Left lung (tissue), 10 donors: Measurements from ENCODE around the gene HPS3. TPM values are rescaled to one million over a fixed set of nuclear protein-coding genes. Genes with fewer than 3 reads are reported as not detected.

ENCODE experiments used
- ATAC-seq: fragments of 200-7000 bp; cut with Tn5 transposase; one replicate; pipeline ENCODE4 v1.9.1; 2020; ENCODE audit warnings: moderate library complexity
- DNase-seq, 4 donors: peaks; one replicate each; pipeline ENCODE4 v3.0.0-alpha.2; 2013 to 2020
- H3K27ac ChIP-seq, 2 donors: fragments of 200-600 bp; sonication (generic) in 1 of 2; one replicate each; pipeline versions ENCODE4 v1.5.0 to v1.8.0; 2020 to 2021
- H3K27me3 ChIP-seq, 2 donors: fragments of 200-600 bp; sonication (generic) in 1 of 2; one replicate each; pipeline versions ENCODE4 v1.5.0 to v1.8.0; 2020 to 2021
- H3K36me3 ChIP-seq, 2 donors: fragments of 200-600 bp; sonication (generic) in 1 of 2; one replicate each; pipeline versions ENCODE4 v1.5.0 to v1.8.0; 2020 to 2021
- H3K4me1 ChIP-seq, 2 donors: fragments of 200-600 bp; one replicate each; pipeline ENCODE4 v1.8.0; 2021
- H3K4me3 ChIP-seq, 2 donors: fragments of 200-600 bp; sonication (generic) in 1 of 2; one replicate each; pipeline versions ENCODE4 v1.5.0 to v1.8.0; 2020 to 2021; ENCODE audit warnings: mild to moderate bottlenecking in 1 of 2
- H3K9me3 ChIP-seq, 2 donors: fragments of 200-600 bp; sonication (generic) in 1 of 2; one replicate each; pipeline versions ENCODE4 v1.5.0 to v1.8.0; 2020 to 2021
- intact Hi-C, 2 donors: fragments of 100-400 bp; cut with DNase I; formaldehyde crosslinking; loops; one replicate each; pipeline versions ENCODE4 v1.11.2 to v1.14.2; 2022
- polyA plus RNA-seq, 6 donors: library from polyadenylated mRNA; unstranded; fragments of 120-200 nt; gene quantifications; one replicate each; pipeline ENCODE4 v1.2.1, GENCODE V29; 2013; ENCODE audit not compliant: insufficient read length in 6 of 6
- total RNA-seq, 2 donors: library from RNA; stranded (reverse); fragmentation: NEBNext Ultra II Directional; extraction: Animal tissue kit (Norgen Biotek cat#: 25700); gene quantifications; one replicate each; pipeline ENCODE4 v1.2.1, GENCODE V29; 2021
- TF ChIP-seq, protein P1 (sequence below), 2 donors: fragments of 200-600 bp; sonication (generic) in 1 of 2; IDR thresholded peaks; one replicate each; pipeline versions ENCODE4 v1.5.0 to v1.8.0; 2021; ENCODE audit warnings: antibody characterized with exemption in 2 of 2
- donor health status: DM: no; HTN: yes; CAD: no.
- donor health status: DM: no; HTN: no; CAD: no.

Gene HPS3
- total and polyA plus RNA-seq, 8 donors: 26.2 to 43.8 (median 33.6) TPM

DNA sequence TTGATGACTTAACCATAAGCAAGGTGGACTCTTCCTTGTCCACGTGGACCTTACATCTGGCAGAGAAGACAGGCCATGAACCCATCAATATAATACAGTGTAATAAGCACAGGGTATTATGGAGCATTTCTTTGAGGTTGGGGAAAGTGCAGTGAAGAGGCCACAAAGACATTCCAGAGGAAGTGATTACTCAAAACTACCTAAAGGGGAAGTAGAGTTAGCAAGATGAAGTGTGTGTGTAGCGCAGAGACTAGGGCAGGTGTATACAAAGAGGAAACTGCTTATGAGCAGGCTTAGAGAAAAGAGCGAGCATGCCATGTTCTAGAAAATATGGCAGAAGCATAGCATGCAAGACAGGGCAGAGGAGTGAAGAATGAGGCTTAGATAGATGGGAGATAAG, 74.3 kb downstream of the HPS3 start:
- H3K4me3 ChIP-seq: no peak overlapping the region
- no peak overlapping the region for H3K27ac ChIP-seq
- intact Hi-C loops: no loop called here
- TF ChIP-seq, protein P1, sequence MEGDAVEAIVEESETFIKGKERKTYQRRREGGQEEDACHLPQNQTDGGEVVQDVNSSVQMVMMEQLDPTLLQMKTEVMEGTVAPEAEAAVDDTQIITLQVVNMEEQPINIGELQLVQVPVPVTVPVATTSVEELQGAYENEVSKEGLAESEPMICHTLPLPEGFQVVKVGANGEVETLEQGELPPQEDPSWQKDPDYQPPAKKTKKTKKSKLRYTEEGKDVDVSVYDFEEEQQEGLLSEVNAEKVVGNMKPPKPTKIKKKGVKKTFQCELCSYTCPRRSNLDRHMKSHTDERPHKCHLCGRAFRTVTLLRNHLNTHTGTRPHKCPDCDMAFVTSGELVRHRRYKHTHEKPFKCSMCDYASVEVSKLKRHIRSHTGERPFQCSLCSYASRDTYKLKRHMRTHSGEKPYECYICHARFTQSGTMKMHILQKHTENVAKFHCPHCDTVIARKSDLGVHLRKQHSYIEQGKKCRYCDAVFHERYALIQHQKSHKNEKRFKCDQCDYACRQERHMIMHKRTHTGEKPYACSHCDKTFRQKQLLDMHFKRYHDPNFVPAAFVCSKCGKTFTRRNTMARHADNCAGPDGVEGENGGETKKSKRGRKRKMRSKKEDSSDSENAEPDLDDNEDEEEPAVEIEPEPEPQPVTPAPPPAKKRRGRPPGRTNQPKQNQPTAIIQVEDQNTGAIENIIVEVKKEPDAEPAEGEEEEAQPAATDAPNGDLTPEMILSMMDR (IDR thresholded peaks at IDR 0.05): no peak
- no peaks in the 10 kb centered on the region for H3K9me3 ChIP-seq
- ATAC-seq (peak; percentile 19), DNase-seq (no peak)
- H3K36me3 ChIP-seq: no peaks in the 10 kb centered on the region
- H3K4me1 ChIP-seq: peaks cover 0 to 10% of the 10 kb centered on the region in 2 donors
- no peaks in the 10 kb centered on the region for H3K27me3 ChIP-seq

DNA sequence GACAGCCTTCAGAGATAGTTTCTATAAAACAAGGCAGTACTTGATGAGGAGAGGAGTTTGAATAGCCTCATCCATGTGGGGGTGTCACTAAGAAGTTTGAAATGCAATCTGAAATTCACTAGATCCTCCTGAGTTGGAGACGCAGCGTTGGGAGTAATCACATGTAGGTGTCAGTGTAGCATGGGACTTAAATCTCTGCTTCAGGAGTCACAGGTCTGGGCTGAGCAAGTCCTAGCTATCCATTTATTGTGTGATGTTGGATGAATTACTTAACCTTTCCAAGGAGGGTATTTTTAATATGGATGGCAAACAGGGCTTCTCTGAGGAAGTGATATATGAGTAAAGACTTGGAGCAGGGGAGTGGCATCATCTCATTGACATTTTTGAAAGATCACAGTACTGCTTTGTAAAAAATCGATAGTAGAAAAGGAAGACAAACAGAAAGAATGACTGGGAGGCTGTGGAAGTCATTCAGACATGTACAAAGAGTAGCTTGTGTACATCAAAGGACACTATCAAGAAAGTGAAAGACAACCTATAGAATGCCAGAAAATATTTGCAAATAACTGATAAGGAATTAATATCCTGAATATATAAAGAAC, 75.1 kb downstream of the HPS3 start:
- ATAC-seq (no peak), DNase-seq (no peak)
- no peaks in the 10 kb centered on the region for H3K36me3 ChIP-seq
- H3K9me3 ChIP-seq: no peaks in the 10 kb centered on the region
- H3K27me3 ChIP-seq: no peaks in the 10 kb centered on the region
- TF ChIP-seq, protein P1 (IDR thresholded peaks at IDR 0.05): no peak
- no peak overlapping the region for H3K4me3 ChIP-seq
- H3K27ac ChIP-seq: no peak overlapping the region
- H3K4me1 ChIP-seq: peaks cover 0 to 8% of the 10 kb centered on the region in 2 donors
- intact Hi-C loops: no loop called here

DNA sequence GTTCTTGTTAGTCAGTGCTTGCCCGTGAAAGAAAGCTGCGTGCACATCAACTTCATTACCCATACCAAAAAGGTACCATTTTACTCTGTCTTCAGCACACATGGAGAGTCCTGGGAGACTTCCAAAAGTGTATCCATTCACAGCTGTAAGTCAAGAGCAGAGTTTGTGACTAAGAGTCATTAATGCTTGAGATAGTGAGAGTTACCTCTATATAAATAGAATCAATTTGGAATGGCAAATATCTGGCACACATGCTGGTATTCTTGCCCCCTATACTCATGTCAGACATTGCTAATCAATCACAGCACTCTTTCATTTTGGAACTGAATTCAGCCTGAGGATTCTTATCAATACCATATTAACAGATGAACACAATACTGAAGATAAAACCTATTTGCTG, 78.0 kb downstream of the HPS3 start:
- H3K27ac ChIP-seq: no peak overlapping the region
- H3K4me3 ChIP-seq: no peak overlapping the region
- H3K9me3 ChIP-seq: no peaks in the 10 kb centered on the region
- intact Hi-C loops: no loop called here
- DNase-seq (no peak), ATAC-seq (no peak)
- no peaks in the 10 kb centered on the region for H3K27me3 ChIP-seq
- peaks cover 0 to 7% of the 10 kb centered on the region in 2 donors for H3K4me1 ChIP-seq
- no peaks in the 10 kb centered on the region for H3K36me3 ChIP-seq
- TF ChIP-seq, protein P1 (IDR thresholded peaks at IDR 0.05): no peak

DNA sequence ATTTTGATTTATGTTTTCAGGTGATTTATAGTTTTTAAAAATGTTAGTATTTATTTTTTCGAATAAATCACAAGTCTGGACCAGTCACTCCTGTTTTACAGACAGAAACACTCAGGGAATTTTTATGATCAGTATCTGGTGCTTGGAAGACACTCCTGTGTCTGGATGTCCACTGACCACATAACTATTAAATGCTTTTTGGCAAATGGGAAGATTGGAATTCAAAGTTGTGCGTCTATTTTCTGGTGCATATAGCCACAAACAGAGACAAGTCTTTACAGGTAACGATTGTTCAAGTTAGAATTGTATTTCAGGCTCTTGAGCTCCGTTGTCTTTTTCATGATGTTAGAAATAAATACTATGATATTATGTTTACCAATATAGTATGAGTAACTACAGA, 80.0 kb downstream of the HPS3 start:
- no peak overlapping the region for H3K27ac ChIP-seq
- no peaks in the 10 kb centered on the region for H3K9me3 ChIP-seq
- H3K27me3 ChIP-seq: no peaks in the 10 kb centered on the region
- intact Hi-C loops: no loop called here
- DNase-seq (no peak), ATAC-seq (no peak)
- no peak overlapping the region for H3K4me3 ChIP-seq
- no peaks in the 10 kb centered on the region for H3K4me1 ChIP-seq
- H3K36me3 ChIP-seq: no peaks in the 10 kb centered on the region
- TF ChIP-seq, protein P1 (IDR thresholded peaks at IDR 0.05): no peak

DNA sequence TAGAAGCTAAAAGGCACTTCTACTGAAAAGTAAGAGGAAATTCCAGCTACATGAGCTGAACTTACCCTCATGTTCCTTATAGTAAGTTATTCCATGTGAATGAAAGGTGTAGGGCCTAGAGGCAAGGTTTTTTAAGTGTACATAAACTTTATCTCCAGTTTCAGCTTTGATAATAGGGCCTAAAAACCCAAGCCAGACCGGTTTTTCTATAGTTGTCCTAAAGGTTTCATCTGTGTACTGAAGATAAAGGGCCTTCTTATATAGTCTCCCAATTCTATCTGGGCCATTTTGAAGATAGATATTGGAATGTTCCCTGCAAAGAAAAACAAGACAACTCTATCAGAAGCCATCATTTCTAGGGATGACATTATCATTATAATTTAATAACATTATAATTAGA, 82.9 kb downstream of the HPS3 start:
- H3K4me3 ChIP-seq: no peak overlapping the region
- H3K27me3 ChIP-seq: no peaks in the 10 kb centered on the region
- H3K9me3 ChIP-seq: no peaks in the 10 kb centered on the region
- peaks cover 11 to 13% of the 10 kb centered on the region in 2 donors for H3K4me1 ChIP-seq
- H3K36me3 ChIP-seq: no peaks in the 10 kb centered on the region
- TF ChIP-seq, protein P1 (IDR thresholded peaks at IDR 0.05): no peak
- DNase-seq (no peak), ATAC-seq (no peak)
- intact Hi-C loops: no loop called here
- H3K27ac ChIP-seq: no peak overlapping the region
